ENCODE results near the gene CTSC. TPM values are rescaled to one million over a fixed set of nuclear protein-coding genes. Genes with fewer than 3 reads are reported as not detected.

CTSC gene
- total and polyA plus RNA-seq, 9 of the 15 experiments (the other 6 are each of a cell fraction or from before 2014, with no cell fraction given), result 113 to 403 (median 187) TPM

DNA sequence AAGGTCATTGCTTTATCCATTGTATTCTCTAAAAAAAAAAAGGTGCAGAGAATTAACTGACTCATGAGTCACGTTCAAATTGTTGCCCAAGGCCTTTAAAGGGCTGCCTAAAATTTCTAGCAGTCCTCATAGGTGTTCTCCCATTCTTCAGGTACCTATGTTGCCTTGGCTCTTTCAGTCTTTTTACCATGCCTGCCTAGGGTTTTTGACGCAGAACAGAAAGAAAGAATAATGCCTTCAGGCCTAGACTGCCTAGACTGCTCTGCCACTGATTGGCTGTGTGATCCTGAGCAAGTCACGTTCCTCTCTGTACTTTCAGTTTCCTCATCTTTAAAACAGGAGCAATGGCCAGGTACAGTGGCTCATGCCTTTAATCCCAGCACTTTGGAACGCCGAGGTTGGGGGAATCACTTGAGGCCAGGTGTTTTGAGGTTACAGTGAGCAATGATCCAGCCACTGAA, 21.5 kb downstream of the CTSC start:
- in situ Hi-C loops (cut with MboI), result no loop called here
- Histone ChIP-seq H3K9ac (ENCODE audit: insufficient read depth in 1 of 2, low read depth in 2 of 2, low read length in 2 of 2) (no peak overlapping the region), H3K4me2 (ENCODE audit: insufficient read depth, low read length) (no peak overlapping the region), H3K9me3 (replicated peaks; ENCODE audit: control insufficient read depth, insufficient read depth, low read depth, low read length) (no peaks in the 10 kb centered on the region), H2AFZ (ENCODE audit: low read depth, low read length) (no peak overlapping the region), H3K27ac (ENCODE audit: extremely low read depth, low read depth, low read length) (no peak overlapping the region; the same call in 2 of the 3 replicates), H4K20me1 (replicated peaks; ENCODE audit: control insufficient read depth, insufficient read depth, low read length) (no peaks in the 10 kb centered on the region), H3K79me2 (ENCODE audit: control insufficient read depth, insufficient read depth, low read length) (peaks cover 82% of the 10 kb centered on the region), H3K4me3 (no peak overlapping the region), H3K36me3 (ENCODE audit: control insufficient read depth, insufficient read depth, low read length) (peaks cover 78% of the 10 kb centered on the region), H3K9me1 (ENCODE audit: control insufficient read depth, insufficient read depth, low read length) (no peaks in the 10 kb centered on the region), H3K4me1 (replicated peaks in 1 of 2; ENCODE audit: control insufficient read depth in 2 of 2, insufficient read depth in 2 of 2, low read length in 2 of 2) (no peaks in the 10 kb centered on the region; a peak in 1 of 5 replicates), H3K27me3 (ENCODE audit: control insufficient read depth in 2 of 2, insufficient read depth in 2 of 2, low read length in 2 of 2) (no peaks in the 10 kb centered on the region)
- WGBS (ENCODE audit: insufficient coverage, low coverage, missing lambda C conversion rate), result 87% methylated on average over 5 of the region's 5 CpGs
- TF ChIP-seq, protein P1, sequence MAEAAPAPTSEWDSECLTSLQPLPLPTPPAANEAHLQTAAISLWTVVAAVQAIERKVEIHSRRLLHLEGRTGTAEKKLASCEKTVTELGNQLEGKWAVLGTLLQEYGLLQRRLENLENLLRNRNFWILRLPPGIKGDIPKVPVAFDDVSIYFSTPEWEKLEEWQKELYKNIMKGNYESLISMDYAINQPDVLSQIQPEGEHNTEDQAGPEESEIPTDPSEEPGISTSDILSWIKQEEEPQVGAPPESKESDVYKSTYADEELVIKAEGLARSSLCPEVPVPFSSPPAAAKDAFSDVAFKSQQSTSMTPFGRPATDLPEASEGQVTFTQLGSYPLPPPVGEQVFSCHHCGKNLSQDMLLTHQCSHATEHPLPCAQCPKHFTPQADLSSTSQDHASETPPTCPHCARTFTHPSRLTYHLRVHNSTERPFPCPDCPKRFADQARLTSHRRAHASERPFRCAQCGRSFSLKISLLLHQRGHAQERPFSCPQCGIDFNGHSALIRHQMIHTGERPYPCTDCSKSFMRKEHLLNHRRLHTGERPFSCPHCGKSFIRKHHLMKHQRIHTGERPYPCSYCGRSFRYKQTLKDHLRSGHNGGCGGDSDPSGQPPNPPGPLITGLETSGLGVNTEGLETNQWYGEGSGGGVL (CRISPR knock-in tag; IDR thresholded peaks at IDR 0.05), result no peak
- TF ChIP-seq MAFK (IDR thresholded peaks at IDR 0.05; ENCODE audit: low read length) (no peak), ETV6 (IDR thresholded peaks at IDR 0.05; ENCODE audit: borderline replicate concordance in 1 of 2, low read depth in 2 of 2, low read length in 1 of 2) (no peak), ETV6 (CRISPR knock-in tag; IDR thresholded peaks at IDR 0.05; ENCODE audit: borderline replicate concordance) (no peak), ZBTB5 (IDR thresholded peaks at IDR 0.05) (no peak), SUPT5H (IDR thresholded peaks at IDR 0.05) (no peak)
- ATAC-seq (no peak; the same call in 2 of the 3 replicates), DNase-seq (ENCODE audit: extremely low read depth in 1 of 4, low spot score in 3 of 4) (no peak), FAIRE-seq (no peak)
- intact Hi-C loops (cut with micrococcal nuclease), result no loop called here
- CTCF ChIA-PET (ENCODE audit: low intra/inter-chr PET ratio), result no interaction called here
- POLR2A ChIA-PET, result interaction anchor here (1.1 kb wide), 1 partner anchor 13 kb away, joined by 4 read pairs; no protein-coding TSS in a partner anchor
- BruUV-seq (replicated peaks), result no TSS peak

Data from K562 (cell line).